ENCODE measurements around the gene ISX. TPM values are rescaled to one million over a fixed set of nuclear protein-coding genes. Genes with fewer than 3 reads are reported as not detected.
"Not testable (repeated sequence)": the region's sequence is repeated elsewhere in the genome, so short reads cannot be mapped to it uniquely, and the experiment has no call there.

Gene ISX
- total RNA-seq, 1 donor from 2014 or later, result not detected

GRCh38 chr22:35043934-35044319 lies 22.0 kb upstream of the ISX start:
- CTCF ChIA-PET, result no interaction called here
- no peak for TF ChIP-seq CTCF (IDR thresholded peaks at IDR 0.05)

GRCh38 chr22:35044607-35045390 lies 21.2 kb upstream of the ISX start:
- TF ChIP-seq CTCF (IDR thresholded peaks at IDR 0.05), result no peak
- DNase-seq (no peak), ATAC-seq (ENCODE audit: low read depth) (no peak)
- Mint-ChIP-seq H3K4me1 (no peaks in the 10 kb centered on the region), H3K27me3 (peaks cover 11% of the 10 kb centered on the region), H3K27ac (no peak overlapping the region), H3K9me3 (no peaks in the 10 kb centered on the region), H3K4me3 (no peak overlapping the region), H3K36me3 (ENCODE audit: low read depth) (no peaks in the 10 kb centered on the region)
- CTCF ChIA-PET, result no interaction called here
- POLR2A ChIA-PET, result no interaction called here
- intact Hi-C loops (cut with micrococcal nuclease), result no loop called here

More at GRCh38 chr22:35043934-35044319, 22.0 kb upstream of the ISX start:
- H3K9me3 Mint-ChIP-seq, result no peaks in the 10 kb centered on the region
- peaks cover 10% of the 10 kb centered on the region for H3K27me3 Mint-ChIP-seq
- H3K4me1 Mint-ChIP-seq, result no peaks in the 10 kb centered on the region
- no peak overlapping the region for H3K27ac Mint-ChIP-seq
- no peak for ATAC-seq (ENCODE audit: low read depth)
- intact Hi-C loops (cut with micrococcal nuclease), result no loop called here
- no peak for DNase-seq
- POLR2A ChIA-PET, result no interaction called here
- H3K4me3 Mint-ChIP-seq, result no peak overlapping the region
- H3K36me3 Mint-ChIP-seq (ENCODE audit: low read depth), result no peaks in the 10 kb centered on the region

- intact Hi-C loops (cut with micrococcal nuclease), result no loop called here
- TF ChIP-seq CTCF (IDR thresholded peaks at IDR 0.05), result no peak
- Mint-ChIP-seq H3K4me3 (no peak overlapping the region), H3K27ac (no peak overlapping the region), H3K9me3 (no peaks in the 10 kb centered on the region), H3K36me3 (ENCODE audit: low read depth) (no peaks in the 10 kb centered on the region), H3K4me1 (no peaks in the 10 kb centered on the region), H3K27me3 (peaks cover 16% of the 10 kb centered on the region)
- ChIA-PET CTCF (no interaction called here), POLR2A (no interaction called here)
- DNase-seq (no peak), ATAC-seq (ENCODE audit: low read depth) (no peak)
These were observed 20.5 kb upstream of the ISX start for GRCh38 chr22:35045451-35045850.

- Mint-ChIP-seq H3K27ac (no peak overlapping the region), H3K4me1 (no peaks in the 10 kb centered on the region), H3K4me3 (no peak overlapping the region), H3K27me3 (peaks cover 16% of the 10 kb centered on the region), H3K9me3 (no peaks in the 10 kb centered on the region), H3K36me3 (ENCODE audit: low read depth) (no peaks in the 10 kb centered on the region)
- ATAC-seq (ENCODE audit: low read depth) (no peak), DNase-seq (no peak)
- POLR2A ChIA-PET, result no interaction called here
- no peak for TF ChIP-seq CTCF (IDR thresholded peaks at IDR 0.05)
- intact Hi-C loops (cut with micrococcal nuclease), result no loop called here
- CTCF ChIA-PET, result no interaction called here
These were observed 19.1 kb upstream of the ISX start for GRCh38 chr22:35046744-35047462.

GRCh38 chr22:35050038-35050437 lies 15.9 kb upstream of the ISX start:
- H3K4me1 Mint-ChIP-seq; H3K36me3 Mint-ChIP-seq (ENCODE audit: low read depth); H3K4me3 Mint-ChIP-seq; ATAC-seq (ENCODE audit: low read depth); POLR2A ChIA-PET; intact Hi-C loops (cut with micrococcal nuclease); DNase-seq; H3K27ac Mint-ChIP-seq; H3K9me3 Mint-ChIP-seq: not testable (repeated sequence)
- peaks cover 20% of the 10 kb centered on the region for H3K27me3 Mint-ChIP-seq
- CTCF ChIA-PET, result interaction anchor here (0.6 kb wide), 1 partner anchor 101 kb away, joined by 3 read pairs; no protein-coding TSS in a partner anchor

All from activated B cell treated with CpG ODN at 0.5 μM for 24 hours (primary cell).